HG02763 (cell line): ENCODE measurements around the gene PNMA8A.

Experiments used
- ATAC-seq: cut with Tn5 transposase; IDR thresholded peaks from one replicate; pipeline ENCODE4 v1.9.1; 2021; ENCODE audit warnings: mild to moderate bottlenecking, moderate library complexity; ENCODE audit not compliant: unreplicated experiment

Gene PNMA8A

DNA sequence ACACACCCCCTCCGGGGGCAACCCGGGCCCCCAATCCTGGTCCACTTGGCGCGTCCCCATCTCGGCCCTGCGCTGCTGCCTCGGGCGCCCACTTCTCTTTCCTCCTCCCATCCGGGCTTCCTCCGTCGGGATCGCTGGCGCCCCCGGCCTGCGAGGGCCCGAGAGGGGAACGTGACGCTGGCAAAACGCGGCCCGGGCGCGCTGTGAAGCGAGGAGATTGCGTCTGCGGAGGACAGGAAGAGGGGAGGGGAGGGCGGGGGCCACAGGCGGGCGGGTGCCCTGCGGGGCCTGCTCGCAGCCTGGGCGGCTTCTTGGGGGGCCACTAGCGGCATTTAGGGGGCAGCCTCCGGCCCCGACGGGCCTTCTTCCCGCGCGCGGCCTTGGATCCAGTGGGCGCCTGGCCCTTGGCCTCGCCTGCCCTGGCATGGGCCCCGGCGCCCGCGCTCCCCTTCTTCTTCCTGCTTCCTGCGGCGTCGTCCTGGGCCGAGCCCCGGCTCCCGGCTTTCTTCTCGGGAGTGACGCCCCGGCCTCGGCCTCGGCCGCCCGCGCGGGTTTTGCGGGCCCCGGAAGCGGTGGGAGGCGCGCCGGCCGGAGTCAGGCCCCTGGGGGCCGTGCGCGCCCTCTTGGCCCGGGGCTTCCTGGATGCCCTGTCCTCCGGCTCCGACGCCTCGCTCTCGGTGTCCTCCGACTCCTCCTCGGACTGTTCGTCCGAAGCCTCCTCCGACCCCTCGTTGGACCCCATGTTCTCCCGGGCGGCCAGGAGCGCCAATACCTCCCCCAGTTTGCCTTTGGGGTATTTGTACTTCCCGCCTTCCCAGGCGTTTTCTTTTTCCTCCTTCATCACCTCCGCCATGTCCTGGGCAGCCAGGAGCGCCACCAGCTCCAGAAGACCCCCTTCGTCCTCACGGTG, 22.1 kb upstream of the PNMA8A start:
- no peak for ATAC-seq

DNA sequence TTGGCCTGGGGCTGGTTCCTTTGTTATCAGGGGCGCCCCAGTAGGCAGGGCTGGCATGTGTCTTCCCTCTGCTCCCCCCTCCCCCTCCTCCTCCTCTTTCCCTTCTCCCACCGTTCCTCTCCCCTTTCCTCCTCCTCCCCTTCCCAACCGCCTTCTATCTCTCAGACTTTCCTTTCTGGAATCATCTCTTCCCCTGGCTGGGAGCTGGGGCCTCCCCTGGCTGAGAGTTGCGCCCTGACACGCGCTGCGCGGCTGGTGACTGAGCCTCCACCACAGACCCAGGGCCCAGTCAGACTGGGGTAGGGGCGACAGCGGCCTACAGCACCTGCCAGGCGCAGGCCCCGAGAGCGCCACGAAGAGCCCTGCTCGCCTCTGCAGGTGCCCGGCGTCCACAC, 21.5 kb upstream of the PNMA8A start:
- no peak for ATAC-seq

- ATAC-seq, result no peak
These were observed 20.8 kb upstream of the PNMA8A start for GRCh38 chr19:46491975-46492682.

- no peak for ATAC-seq
These were observed 19.4 kb upstream of the PNMA8A start for GRCh38 chr19:46490774-46491173.

- ATAC-seq, result no peak
These were observed 18.3 kb upstream of the PNMA8A start for GRCh38 chr19:46489445-46490272.

DNA sequence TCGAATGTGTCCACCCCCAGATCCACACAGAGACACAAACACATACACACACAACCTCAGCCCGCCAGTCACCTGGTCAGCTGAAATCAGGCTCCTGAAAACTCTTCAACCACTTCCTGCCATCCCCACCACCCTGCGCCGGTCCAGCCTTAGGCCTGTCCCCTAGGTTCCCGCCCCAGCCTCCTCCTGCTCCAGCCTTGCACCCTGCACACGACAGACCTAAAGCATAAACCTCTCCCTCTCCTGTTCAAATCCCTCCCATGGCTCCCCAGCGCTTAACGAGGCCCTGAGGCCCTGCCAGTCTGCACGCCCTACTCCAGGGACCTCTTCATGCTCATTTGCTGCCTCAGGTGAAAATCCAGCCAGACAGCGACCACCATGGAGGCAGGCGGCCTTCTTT, 17.2 kb upstream of the PNMA8A start:
- ATAC-seq, result no peak

GRCh38 chr19:46487802-46488445, 16.6 kb upstream of the PNMA8A start:
- no peak for ATAC-seq

- no peak for ATAC-seq
These were observed 15.9 kb upstream of the PNMA8A start for GRCh38 chr19:46487178-46487801.

- no peak for ATAC-seq
These were observed 15.0 kb upstream of the PNMA8A start for GRCh38 chr19:46486358-46486757.

- no peak for ATAC-seq
These were observed 13.3 kb upstream of the PNMA8A start for GRCh38 chr19:46484656-46485055.

GRCh38 chr19:46482631-46483030, 11.3 kb upstream of the PNMA8A start:
- no peak for ATAC-seq

DNA sequence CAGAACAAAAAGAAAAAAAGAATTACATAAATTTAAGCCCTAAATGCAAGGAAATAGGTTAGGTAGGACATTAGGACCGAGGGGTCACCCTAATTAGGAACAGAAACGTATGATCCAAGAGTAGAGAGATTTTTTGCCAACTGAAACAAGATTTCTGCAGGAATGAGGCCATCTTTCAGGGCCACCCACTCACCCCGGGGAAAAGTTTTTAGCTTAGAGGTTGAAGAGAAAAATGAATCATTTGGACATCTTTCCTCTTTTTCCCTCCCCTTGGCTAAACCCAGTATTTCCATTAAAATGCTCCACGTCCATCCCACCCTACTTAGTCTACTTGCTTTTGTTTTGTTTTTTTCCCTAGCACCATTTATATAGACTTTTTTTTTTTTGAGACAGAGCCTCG, 10.6 kb upstream of the PNMA8A start:
- ATAC-seq, result no peak

GRCh38 chr19:46481223-46481848, 10.0 kb upstream of the PNMA8A start:
- no peak for ATAC-seq

GRCh38 chr19:46480415-46480814, 9.1 kb upstream of the PNMA8A start:
- ATAC-seq, result no peak

DNA sequence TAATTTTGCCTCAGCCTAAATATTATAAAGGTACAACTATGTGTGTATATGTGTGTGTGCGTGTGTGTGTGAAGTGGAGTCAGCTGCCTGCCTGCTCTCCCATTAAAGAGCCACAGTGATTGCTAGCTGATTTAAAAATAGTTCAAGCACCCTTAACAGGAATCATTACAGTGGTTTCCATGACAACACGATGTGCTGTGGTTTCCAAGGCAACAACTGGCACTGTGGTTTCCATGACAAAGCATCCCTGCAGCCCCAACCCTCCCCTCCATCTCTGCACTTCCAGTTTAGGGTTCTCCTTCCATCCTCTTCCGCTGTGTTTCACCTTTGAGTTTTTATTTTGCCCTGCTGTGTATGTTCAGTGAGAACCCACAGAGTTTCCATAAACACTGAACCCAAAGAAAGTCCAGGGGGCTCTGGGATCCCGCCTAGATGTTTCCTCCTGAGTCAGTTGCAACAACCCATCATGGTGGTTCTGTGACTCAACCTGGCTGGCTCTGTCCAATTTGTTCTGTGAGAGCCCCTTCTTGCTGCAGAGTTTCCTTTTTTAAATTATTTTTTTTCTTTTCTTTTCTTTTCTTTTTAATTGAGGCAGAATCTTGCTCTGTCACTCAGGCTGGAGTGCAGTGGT, 7.1 kb upstream of the PNMA8A start:
- ATAC-seq, result no peak

- ATAC-seq, result no peak
These were observed 4.6 kb upstream of the PNMA8A start for GRCh38 chr19:46475986-46476385.

DNA sequence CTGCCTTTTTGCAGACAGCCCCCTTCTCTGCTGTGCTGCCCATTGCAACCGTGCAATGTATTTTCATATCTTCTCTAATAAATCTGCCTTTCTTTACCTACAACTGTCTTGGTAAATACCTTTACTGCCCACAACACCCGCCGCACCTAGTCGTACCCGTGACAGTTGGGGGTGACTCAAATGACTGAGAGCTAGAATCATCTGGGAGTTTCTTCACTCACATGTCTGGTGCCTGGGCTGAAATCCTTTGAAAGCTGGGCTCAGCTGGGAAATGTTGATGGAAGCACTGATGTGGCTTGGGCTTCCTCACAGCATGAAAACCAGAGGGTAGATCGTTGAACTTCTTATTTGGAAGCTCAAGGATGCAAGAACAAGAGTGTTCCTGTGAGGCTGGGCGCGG, 2.8 kb upstream of the PNMA8A start:
- ATAC-seq, result no peak

- no peak for ATAC-seq
These were observed 1.2 kb upstream of the PNMA8A start for GRCh38 chr19:46472592-46472991.

DNA sequence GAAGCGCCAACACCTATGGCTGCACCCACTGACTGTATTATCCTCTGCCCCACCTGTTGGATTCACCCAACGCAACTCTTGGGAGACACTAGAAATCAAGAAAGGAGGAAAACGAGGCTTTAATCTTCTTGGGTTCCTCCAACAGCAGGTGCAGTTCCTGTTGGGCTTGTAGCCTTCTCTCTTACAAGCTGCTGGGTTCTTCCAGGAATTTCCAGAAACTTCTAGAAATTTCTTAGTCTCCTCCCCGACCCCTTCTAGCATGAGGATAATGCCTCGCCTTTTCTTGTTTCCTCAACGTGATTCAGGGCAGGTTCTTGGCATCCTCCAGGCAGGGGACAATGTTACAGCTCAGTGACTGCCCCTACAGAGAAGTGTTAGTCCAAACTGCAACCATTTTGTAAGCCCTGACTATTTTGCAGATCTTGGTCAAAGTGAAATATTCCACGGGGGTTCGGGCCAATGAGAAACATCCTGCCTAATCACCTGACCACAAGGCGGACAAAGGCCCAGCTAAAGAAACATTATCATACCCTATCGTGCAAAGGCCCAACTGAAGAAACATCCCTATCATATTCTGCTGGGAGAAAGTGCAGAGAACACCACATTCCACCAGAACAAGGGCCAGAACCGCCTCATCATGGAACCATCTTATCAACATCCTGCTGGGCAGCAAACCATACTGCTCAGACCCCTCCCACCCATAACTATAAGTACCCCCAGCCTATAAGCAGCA, 614 bp upstream of the PNMA8A start:
- ATAC-seq, result no peak
